IPS DF 6.9 (cell line): ENCODE results near the gene RBL2.
"Not testable (repeated sequence)": the region's sequence is repeated elsewhere in the genome, so short reads cannot be mapped to it uniquely, and the experiment has no call there.

Source experiments
- DNase-seq: peaks from one replicate; pipeline ENCODE4 v3.0.0-alpha.2; 2013; ENCODE audit warnings: low read depth, low spot score
- H3K27ac ChIP-seq: one replicate; pipeline ENCODE4 v1.5.1; 2013; ENCODE audit warnings: low read length, control low read depth
- H3K27me3 ChIP-seq: 2 replicates; pipeline ENCODE4 v1.6.1; 2013; ENCODE audit warnings: mild to moderate bottlenecking, low read length; ENCODE audit not compliant: control insufficient read depth, insufficient read depth
- H3K36me3 ChIP-seq: 2 replicates; pipeline ENCODE4 v1.6.1; 2013; ENCODE audit warnings: low read length; ENCODE audit not compliant: control insufficient read depth, insufficient read depth
- H3K4me1 ChIP-seq: 2 replicates; pipeline ENCODE4 v1.6.1; 2013; ENCODE audit warnings: low read length; ENCODE audit not compliant: control insufficient read depth, insufficient read depth
- H3K4me3 ChIP-seq: 2 replicates; pipeline ENCODE4 v1.5.1; 2013; ENCODE audit warnings: mild to moderate bottlenecking, low read length
- H3K9me3 ChIP-seq: 2 replicates; pipeline ENCODE4 v1.6.1; 2013; ENCODE audit warnings: low read length, inconsistent platforms; ENCODE audit not compliant: control insufficient read depth, insufficient read depth
- WGBS: extraction: QIAGEN DNeasy Blood & Tissue Kit; methylation state at CpG from one replicate; pipeline ENCODE4 v1.1.7; 2013; ENCODE audit warnings: mixed read lengths, missing lambda C conversion rate; ENCODE audit not compliant: insufficient read length, insufficient coverage; 5-methylcytosine and 5-hydroxymethylcytosine counted together

RBL2 gene

GRCh38 chr16:53534206-53534605 is 99.9 kb downstream of the RBL2 start:
- no peak overlapping the region for H3K4me3 ChIP-seq
- H3K9me3 ChIP-seq: no peaks in the 10 kb centered on the region
- no peaks in the 10 kb centered on the region for H3K4me1 ChIP-seq
- H3K36me3 ChIP-seq: no peaks in the 10 kb centered on the region
- no peaks in the 10 kb centered on the region for H3K27me3 ChIP-seq
- DNase-seq: no peak
- H3K27ac ChIP-seq: no peak overlapping the region
- WGBS: no CpG with 5 or more reads among the region's 2 CpGs

GRCh38 chr16:53537626-53538025 is 103.4 kb downstream of the RBL2 start:
- no peak overlapping the region for H3K27ac ChIP-seq
- H3K36me3 ChIP-seq: no peaks in the 10 kb centered on the region
- H3K9me3 ChIP-seq: no peaks in the 10 kb centered on the region
- H3K4me3 ChIP-seq: no peak overlapping the region
- no CpG with 5 or more reads among the region's 5 CpGs for WGBS
- H3K27me3 ChIP-seq: no peaks in the 10 kb centered on the region
- no peaks in the 10 kb centered on the region for H3K4me1 ChIP-seq
- DNase-seq: no peak

- H3K4me1 ChIP-seq, H3K27ac ChIP-seq, H3K36me3 ChIP-seq, H3K27me3 ChIP-seq, H3K4me3 ChIP-seq, H3K9me3 ChIP-seq, DNase-seq: not testable (repeated sequence)
- WGBS: no CpG with 5 or more reads among the region's 27 CpGs
These were observed 105.1 kb downstream of the RBL2 start for GRCh38 chr16:53539346-53539745.

GRCh38 chr16:53539759-53540718 is 105.8 kb downstream of the RBL2 start:
- not testable (repeated sequence) for H3K27me3 ChIP-seq, H3K9me3 ChIP-seq, H3K36me3 ChIP-seq, H3K4me3 ChIP-seq, H3K27ac ChIP-seq, DNase-seq, H3K4me1 ChIP-seq
- no CpG with 5 or more reads among the region's 13 CpGs for WGBS
